ENCODE measurements around the gene CBX5.
"Not testable (repeated sequence)": the region's sequence is repeated elsewhere in the genome, so short reads cannot be mapped to it uniquely, and the experiment has no call there.

CBX5 gene

DNA sequence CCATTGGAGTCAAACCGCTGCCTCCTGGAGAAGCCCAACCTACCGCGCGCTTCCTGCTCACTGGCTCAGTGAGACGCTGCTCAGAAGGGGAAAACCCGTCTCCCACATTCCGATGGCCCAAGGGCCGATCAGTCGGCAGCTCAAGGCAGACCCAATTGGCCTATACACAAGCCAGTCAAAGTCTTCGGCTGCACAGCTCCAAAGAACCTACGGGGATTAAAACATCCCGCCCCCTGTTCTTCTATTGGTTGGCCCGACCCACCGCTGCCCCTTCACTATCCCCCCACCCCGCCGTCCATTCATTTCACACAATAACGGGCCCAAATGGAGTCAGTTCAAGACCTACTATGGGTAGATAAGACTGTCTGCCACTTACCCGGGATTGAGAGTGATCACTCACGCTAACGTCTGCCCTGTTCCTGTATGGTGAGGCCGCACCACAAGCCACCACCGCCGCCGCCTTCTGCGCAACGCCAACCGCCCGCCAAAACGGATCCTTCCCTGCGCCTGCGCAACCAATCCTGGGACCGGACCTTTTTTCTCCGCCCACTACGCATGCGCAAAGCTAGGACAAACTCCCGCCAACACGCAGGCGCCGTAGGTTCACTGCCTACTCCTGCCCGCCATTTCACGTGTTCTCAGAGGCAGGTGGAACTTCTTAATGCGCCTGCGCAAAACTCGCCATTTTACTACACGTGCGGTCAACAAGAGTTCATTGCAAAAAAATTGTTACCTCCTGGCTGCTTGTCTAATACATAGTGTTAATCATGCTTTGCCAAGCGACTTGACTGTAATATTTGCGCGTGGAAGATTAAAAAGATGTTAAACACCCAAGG lies at the start of gene CBX5:
CBX5 (minus strand) TSS at position 491 of the 836 bp plus-strand sequence. CDS start 22,472 bp downstream, outside the sequence.
- DNase-seq (peak; percentile 100), ATAC-seq (peak; percentile 82)

DNA sequence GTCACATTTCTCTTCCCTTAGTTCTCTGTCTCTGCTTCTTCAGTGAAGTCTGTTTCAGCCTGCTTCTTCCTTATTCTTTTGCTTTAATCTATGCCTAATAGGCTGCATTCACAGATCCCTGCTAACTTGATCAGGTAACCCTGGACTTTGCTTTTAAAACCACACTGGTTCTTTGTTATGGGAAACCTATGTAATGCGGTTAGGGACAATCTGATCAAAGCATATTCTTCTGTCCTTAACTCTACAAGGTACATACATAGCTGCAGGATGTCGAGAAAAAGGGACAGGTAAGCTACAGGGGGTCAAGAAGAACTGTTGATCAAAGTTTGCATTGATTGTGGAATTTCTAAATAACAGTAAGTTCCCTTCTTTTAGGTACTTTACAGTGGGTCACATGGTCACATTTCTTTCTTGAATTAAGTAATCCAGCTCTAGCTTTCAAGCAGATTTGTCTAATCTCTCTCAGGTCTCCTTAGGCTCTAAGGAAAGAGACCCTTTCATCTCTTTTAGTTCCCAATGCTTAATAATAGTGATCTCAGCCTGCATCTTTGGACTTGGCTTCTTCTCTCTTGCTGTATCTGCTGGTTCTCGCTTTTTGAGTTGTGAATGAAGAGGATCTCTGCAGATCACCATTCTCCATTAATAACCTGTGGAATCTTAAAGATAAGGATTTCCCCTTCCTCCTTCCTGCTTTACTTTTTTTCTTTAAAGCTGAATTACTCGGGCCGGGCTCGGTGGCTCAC lies 48.8 kb upstream of the CBX5 start:
- DNase-seq = no peak
- ATAC-seq = no peak

DNA sequence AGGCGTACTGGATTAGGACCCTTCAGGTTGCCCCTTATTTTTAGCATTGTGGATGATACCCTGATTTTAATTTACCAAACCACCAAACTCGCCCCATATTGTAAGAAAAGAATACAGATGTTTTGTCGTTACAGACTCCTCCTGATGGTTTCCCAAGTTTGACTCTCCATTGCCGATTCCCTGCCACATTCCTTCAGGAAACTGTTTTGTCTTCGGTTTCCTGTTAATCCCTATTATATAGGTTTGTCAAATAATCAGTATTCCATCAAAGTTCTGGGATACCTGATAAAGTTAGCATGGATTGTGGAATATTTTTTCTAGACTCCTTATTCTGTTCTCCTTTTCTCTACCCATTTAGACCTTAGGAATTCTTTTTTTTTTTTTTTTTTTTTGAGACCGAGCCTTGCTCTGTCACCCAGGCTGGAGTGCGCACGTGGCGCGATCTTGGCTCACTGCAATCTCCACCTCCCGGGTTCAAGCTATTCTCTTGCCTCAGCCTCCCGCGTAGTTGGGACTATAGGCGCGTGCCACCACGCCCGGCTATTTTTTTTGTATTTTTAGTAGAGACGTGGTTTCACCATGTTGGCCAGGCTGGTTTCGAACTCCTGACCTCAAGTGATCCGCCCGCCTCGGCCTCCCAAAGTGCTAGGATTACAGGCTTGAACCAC lies 45.7 kb upstream of the CBX5 start:
- not testable (repeated sequence) for DNase-seq, ATAC-seq

DNA sequence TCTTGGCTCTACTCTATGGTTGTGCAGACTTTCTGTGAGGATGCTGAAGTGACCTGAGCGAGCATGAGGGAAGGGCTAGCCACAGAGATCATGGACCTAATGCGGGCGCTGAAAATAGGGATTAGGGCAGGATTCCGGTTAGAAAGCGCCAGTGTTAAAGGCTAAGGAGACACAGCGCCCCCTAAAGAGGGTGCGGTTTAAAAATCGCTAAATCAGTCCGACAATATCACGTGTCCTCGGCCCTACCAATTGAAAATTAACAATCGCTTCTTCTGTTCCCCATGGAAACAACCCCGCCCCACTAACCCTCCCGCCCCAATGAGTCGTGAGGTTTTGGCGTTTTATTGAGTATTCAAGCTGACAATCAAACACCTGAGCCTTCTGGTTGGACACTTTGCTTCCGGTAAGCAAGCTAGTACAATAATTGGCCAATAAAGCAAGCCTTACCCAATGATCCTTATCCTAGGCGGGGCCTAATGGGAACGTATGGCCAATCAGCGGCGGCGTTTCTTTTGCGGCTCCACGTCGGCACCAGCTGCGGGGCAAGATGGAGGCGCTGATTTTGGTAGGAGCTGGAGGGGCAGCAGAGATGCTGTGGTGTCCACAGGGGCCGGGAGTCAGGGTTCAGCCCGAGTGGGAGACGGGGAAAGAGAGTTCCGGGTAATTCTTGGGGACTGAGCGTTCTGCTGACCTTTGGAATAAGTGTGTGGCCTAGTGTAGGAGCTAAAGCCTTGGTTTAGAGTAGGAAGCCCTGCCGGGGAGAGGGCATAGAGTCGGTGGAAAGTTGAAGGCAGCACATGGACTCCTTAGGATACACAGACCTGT lies 44.9 kb upstream of the CBX5 start, which contains the start of gene COPZ1:
COPZ1 (plus strand) TSS at position 515 of the 825 bp plus-strand sequence; CDS start at position 548, 33 bp downstream.
- ATAC-seq (peak; percentile 99), DNase-seq (peak; percentile 90)

DNA sequence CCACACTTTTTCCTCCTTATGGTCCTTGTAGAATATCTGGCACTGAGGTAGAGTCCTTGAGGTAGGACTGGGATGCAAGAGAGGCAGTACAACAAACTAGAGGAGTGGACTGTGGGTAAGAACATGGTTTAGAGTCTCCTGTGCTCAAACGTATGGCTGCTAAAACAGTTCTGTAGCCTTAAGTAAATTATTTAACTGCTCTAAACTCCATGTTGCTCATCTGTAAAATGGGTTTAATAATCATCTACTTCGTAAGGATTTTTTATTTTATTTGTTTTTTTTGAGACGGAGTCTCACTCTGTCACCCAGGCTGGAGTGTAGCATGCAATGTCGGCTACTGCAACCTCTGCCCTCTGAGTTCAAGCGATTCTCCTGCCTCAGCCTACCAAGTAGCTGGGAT lies 41.4 kb upstream of the CBX5 start:
- no peak for ATAC-seq
- no peak for DNase-seq

DNA sequence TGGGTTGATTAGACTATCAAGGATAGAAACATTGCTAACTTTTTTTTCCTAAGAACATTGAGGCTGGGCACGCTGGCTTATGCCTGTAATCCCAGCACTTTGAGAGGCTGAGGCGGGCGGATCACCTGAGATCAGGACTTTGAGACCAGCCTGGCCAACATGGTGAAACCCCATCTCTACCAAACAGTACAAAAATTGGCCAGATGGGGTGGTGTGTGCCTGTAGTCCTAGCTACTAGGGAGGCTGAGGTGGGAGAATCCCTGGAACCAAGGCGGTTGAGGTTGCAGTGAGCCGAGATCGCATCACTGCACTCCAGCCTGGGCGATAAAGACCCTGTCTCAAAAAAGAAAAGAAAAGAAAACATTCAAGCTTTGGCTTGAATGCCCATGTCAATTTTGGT lies 32.4 kb upstream of the CBX5 start:
- not testable (repeated sequence) for DNase-seq

DNA sequence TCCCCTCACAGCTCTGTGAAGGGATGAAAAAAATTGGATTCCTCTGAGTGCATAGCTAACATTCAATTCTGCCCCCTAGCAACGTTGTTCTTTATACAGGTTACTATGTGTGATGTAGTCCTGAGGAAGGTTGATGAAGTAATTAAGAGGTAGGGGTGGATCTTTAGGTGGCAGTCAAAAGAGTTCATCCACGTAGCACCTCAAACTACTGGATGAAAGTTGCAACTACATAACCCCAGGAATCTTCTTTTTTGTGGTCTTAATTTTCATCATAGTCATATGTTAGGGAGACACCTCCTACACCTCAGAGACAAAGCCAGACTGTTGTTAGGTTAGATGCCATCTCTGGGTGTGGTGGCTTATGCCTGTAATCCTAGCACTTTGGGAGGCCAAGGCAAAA lies 31.1 kb upstream of the CBX5 start:
- ATAC-seq = no peak
- no peak for DNase-seq

More for the DNA sequence above, 32.4 kb upstream of the CBX5 start:
- ATAC-seq = not testable (repeated sequence)

DNA sequence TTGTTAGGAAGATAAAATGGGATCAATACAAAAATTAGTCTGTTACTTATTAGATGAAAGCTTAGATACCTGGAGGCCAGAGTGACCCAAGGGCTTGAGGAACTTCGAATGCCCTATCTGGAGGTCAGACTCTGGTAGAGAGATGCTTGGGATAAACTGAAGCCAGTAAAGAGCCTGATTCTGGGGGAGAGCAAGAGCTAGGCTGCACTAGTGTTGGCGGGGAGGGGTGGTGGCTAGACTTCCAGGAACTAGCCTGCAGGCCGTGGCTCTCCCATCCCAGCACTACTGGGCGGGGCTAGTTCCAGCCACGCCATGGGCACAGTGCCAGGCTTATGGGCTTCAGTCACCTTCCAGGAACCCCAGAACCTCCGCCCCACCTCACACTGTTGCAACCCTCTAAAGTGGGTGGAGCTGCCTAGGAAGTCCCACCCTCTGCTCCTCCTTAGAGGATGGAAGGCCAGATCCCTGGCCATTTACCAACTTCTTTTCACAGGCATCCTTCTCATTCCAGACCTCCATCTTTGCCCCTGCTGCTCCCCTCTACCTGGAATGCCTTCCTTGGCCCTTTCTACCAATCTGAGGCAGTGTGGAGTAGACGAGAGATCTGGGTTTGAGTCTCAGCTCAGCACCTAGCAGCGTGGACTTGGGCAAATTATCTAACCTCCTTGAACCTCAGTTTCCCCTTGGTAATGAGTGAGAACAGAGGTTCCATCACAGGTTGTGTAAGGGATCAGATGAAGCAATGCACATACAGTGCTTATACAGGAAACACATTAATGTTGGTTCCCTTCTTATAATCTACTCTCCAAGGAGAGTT lies 27.2 kb upstream of the CBX5 start:
- DNase-seq (peak; percentile 32), ATAC-seq (peak; percentile 57)

DNA sequence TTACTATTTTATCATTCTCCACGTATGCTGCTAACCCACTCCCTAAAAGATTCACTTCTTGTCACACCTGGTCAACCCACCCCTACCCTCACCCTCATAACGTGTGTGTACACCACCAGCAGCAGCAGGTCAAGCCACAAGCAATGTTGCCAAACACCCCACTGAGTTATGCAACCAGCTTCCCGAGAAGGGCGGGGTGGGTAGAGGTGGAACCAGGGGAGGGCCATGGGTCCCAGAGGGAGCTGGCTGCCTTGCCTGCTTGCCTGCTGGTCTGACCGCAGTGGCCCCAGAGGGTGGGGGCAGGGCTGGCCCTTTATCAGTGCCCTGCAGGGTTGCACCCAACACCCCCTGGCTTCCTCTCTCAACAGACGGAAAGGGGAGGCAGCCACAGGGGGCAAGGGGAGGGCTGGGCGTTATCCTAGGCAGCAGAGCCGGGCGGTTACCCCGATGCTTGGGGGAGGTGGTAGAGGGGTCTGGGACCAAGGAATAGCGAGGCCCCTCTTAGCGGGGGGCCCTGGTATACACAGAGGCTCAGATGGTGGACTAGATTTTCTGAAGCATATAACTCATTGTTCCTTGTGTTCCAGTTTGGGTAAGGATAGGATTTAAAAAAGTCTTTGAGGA lies 24.4 kb upstream of the CBX5 start:
- ATAC-seq = peak; percentile 47
- DNase-seq = peak; percentile 33

DNA sequence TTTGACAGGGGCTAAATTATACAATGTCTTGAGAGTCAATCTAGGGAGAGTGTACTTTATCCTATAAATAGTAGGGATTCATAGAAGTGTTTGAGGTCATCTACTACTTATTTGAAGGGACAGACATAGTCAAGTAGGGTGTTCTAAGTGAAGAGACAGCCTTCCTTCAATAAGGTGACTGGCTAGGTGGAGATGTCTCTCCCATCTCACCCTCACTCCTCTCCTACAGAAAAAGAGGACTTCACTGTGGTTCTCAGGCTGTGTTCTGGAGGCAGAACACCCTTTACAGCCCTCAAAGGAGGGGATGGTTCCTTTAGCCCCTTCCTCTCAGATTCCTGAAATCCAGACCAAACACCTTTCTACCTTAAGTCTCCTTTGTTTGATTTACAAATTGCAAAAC lies 23.7 kb upstream of the CBX5 start:
- no peak for DNase-seq
- no peak for ATAC-seq

DNA sequence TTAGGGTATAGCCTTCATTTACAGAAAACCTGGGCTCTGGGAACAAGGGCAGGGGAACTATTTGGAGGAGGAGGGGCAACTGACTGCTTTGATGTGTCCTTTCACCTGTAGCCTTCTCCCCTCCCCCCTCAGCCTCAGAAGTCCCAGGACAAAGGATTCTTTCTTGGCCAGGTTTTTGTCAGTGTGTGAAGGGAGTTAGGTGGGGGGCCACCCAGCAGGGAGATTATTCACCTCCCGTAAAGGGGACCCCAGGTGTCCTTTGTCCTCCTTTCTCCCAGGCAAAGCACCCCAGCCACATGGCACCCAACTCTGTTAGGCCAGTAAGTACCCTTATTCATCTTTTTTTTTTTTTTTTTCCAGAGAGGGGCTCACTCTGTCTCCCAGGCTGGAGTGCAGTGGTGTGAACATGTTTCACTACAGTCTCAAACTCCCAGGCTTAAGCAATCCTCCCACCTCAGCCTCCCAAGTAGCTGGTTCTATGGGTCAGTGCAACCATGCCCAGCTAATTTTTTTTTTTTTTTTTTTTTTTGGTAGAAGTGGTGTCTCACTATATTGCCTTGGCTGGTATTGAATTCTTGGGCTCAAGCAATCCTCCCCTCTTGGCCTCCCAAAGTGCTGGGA lies 21.6 kb upstream of the CBX5 start:
- no peak for ATAC-seq
- DNase-seq = no peak

DNA sequence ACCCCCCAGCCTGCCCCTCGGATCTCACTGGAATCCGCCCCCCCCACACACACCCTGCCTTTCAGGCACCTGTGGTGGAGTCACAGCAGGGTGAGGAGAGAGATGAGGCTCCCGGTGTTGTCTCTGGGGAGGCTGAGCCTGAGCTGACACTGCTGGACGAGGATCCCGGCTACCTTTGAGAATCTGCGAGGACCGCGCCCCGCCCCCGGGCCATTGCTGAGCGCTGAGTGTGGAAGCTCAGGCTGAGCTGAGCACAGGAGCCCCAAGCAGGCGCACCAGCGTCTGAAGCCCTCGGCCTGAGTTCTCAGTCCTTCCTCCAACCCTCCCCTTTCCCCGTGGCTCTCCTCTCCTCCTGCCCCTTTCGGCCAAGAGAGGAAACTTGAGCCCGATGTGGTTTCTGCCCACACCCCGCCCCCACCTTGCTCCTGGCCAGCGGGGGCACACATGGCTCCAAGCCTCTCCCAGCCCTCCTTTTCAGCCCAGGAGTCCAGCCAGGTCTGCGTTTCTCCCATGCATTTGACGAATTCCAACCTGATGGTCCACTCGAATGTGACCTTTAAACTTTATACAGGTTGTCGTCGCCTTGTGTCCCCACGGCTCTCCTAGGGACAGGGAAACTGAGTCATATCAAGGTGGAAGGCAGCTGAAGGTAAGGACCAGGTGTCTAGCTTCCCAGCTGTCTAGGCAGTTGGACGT lies 21.0 kb upstream of the CBX5 start, which contains the start of gene NFE2:
NFE2 (minus strand) TSS at position 284 of the 696 bp plus-strand sequence. CDS start 5,767 bp downstream, outside the sequence.
- DNase-seq = peak; percentile 47
- peak; percentile 63 for ATAC-seq

DNA sequence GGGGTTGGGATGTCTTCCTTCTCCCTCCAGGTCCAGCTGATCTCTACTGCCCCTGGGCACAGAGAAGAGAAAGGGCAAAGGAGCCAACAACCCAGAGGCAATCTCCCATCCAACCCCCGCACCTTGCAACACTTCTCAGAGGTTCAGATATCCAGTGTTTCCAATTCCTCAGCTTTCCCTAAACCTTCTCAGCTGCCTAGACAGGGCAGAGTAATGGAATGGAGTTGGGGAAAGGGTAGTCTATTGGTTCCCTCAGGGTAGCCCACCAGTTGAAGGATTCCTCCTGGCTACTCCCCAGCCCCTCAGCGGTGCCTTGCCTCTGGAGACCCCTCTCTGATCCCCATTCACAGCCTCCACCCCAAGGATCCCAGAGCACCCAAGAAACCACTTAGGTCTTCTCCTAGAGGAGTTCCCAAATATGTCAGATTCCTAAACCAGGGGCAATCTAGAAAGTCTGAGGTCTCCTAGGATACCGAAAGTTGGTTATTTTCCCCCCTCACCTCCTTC lies 20.4 kb upstream of the CBX5 start:
- ATAC-seq (no peak), DNase-seq (no peak)

DNA sequence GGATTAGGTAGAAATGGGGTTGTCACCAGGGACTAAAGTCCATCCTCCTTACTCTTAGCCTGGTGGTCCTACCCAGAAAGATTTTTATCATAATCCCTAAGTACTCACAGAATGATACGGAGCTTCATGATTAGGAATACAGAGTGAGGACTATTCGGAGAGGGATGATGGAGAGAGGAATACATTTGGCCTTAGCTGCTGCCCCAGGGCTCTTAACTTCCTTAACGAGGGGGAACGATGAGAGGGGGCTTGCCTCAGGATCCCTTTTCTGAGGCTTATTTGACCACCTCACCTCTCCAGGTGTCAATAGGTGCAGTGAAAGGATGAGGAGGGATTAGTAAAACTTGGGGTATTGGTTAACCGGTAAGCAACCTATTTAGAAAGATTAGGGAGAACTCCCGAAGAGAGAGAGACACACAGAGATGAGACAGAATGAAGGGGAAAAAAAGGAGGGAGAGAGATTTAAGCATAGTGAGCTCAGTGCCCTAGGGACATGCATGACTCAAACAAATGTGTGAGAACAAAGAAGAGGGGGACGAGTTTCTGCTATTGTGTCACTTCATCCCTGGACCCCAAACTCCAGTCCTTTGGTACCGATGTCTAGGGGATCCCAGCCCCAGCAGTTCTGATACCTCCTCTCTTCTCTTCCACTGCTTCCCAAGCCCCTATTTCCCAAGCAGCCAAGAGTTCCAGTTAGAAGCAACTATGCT lies 19.7 kb upstream of the CBX5 start:
- no peak for ATAC-seq
- DNase-seq = no peak

DNA sequence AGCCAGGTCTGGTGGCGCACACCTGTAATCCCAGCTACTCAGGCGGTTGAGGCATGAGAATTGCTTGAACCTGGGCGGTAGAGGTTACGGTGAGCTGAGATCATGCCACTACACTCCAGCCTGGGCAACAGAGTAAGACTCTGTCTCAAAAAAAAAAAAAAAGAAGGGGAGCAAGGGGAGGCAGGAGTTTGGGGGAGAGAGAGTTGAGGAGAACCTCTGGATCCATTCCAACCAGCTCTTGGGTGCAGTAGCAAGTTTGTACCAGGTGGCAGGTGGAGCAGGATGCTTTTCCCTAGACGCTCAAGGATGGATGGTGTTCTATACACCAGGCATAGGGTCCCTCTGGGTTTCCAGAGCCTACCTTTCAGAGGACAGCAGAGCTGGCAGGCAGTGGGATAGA lies 19.0 kb upstream of the CBX5 start:
- DNase-seq (no peak), ATAC-seq (no peak)

DNA sequence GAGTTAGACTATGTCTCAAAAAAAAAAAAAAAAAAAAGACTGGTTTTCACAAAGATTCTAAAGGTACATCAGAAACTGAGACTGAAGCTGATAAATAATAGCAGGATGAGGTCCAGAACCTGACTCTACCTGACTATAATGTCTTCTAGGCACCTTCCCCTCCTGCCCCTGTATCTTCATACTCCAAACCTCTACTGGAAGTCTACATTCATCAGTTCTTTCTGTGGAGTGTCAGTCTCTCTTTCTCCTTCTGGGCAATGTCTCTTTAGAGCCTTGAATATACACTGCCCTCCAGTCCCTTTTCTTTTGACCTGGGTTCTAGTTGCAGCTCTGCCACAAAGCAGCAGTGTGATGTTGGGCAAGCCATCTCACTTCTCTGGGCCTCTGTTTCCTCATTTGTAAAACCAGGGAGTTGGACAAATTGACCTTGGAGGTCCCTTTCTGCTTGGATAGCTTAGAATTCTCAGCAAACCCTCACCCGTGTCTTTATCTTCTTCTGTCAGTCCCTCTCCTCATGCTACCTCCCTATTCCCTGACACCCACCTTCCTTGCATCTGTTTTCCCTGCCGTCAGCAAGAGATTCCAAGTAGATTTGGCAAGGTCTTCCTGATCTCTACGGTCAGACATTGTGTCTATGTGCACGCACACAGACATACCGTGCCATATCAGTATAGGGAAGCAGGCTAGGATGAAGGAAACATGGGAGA lies 16.6 kb upstream of the CBX5 start:
- DNase-seq = no peak
- ATAC-seq = no peak

DNA sequence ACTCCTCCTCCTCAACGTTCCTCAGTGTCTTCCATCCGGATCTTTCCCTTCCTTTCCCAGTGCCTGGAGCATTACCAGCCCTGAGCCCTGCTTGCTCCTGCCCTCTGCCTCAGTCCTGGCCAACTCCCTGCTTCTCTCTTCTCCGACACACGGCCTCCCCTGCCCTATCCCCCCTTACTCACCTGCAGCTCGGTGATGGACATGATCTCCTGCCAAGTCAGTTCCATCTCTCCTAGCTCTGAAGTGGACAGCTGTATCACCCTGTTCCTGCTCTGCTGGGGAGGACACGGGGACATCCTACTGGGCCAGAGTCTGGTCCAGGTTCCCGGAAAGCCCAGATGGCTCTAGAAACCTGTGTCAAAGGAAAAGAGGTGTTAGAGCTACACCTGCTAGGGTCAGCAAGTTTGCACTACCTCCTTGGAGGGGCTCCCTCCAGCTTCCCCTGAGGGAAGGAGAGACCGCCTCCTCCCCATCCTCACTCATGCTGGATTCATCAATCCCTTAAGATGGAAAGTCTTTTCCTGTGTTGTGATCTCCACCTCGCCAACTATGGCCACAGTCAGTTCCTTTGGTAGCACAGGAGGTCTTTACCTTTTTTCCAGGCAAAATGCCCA lies 15.1 kb upstream of the CBX5 start:
- ATAC-seq (no peak), DNase-seq (no peak)
